MM.1S (cell line): ENCODE measurements around the gene RDH5.

Source experiments
- CTCF ChIP-seq: fragments of 300-600 bp; sonication (generic); IDR thresholded peaks from 2 replicates; pipeline ENCODE4 v1.5.1; 2016; ENCODE audit warnings: antibody characterized with exemption, low read length, mixed read lengths
- EZH2 ChIP-seq: fragments of 300-600 bp; sonication (generic); optimal IDR thresholded peaks from 2 replicates; pipeline ENCODE3; 2017; ENCODE audit warnings: low read depth, mild to moderate bottlenecking, antibody characterized with exemption, low read length, mixed read lengths
- EZH2phosphoT487 ChIP-seq: fragments of 300-600 bp; sonication (generic); IDR thresholded peaks from 2 replicates; pipeline ENCODE4 v1.6.1; 2018; ENCODE audit warnings: antibody characterized with exemption, low read length

GRCh38 chr12:55694651-55695050 lies 25.5 kb upstream of the RDH5 start:
- no peak for TF ChIP-seq CTCF
- TF ChIP-seq EZH2phosphoT487, result no peak
- no peak for TF ChIP-seq EZH2
